ENCODE data around the gene OR51A7.

GRCh38 chr11:4887591-4887990, 16.0 kb upstream of the OR51A7 start:
- TF ChIP-seq, protein P1, sequence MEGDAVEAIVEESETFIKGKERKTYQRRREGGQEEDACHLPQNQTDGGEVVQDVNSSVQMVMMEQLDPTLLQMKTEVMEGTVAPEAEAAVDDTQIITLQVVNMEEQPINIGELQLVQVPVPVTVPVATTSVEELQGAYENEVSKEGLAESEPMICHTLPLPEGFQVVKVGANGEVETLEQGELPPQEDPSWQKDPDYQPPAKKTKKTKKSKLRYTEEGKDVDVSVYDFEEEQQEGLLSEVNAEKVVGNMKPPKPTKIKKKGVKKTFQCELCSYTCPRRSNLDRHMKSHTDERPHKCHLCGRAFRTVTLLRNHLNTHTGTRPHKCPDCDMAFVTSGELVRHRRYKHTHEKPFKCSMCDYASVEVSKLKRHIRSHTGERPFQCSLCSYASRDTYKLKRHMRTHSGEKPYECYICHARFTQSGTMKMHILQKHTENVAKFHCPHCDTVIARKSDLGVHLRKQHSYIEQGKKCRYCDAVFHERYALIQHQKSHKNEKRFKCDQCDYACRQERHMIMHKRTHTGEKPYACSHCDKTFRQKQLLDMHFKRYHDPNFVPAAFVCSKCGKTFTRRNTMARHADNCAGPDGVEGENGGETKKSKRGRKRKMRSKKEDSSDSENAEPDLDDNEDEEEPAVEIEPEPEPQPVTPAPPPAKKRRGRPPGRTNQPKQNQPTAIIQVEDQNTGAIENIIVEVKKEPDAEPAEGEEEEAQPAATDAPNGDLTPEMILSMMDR (IDR thresholded peaks at IDR 0.05): no peak
- no peak for TF ChIP-seq POLR2A (IDR thresholded peaks at IDR 0.05)
